ENCODE data around the gene AWAT2. TPM values are rescaled to one million over a fixed set of nuclear protein-coding genes. Genes with fewer than 3 reads are reported as not detected.

Gene AWAT2
- total RNA-seq, 1 donor from 2014 or later, result not detected

- no peak overlapping the region for H3K4me3 ChIP-seq (ENCODE audit: low read depth, low read length)
- DNase-seq (ENCODE audit: low read depth), result no peak
- TF ChIP-seq CTCF (conservative IDR thresholded peaks at IDR 0.05; ENCODE audit: low read depth, low read length), result no peak
Measured at GRCh38 chrX:70054391-70054790, 4.7 kb upstream of the AWAT2 start.

GRCh38 chrX:70052895-70053615, 3.3 kb upstream of the AWAT2 start:
- no peak for DNase-seq (ENCODE audit: low read depth)
- no peak overlapping the region for H3K4me3 ChIP-seq (ENCODE audit: low read depth, low read length)
- no peak for TF ChIP-seq CTCF (conservative IDR thresholded peaks at IDR 0.05; ENCODE audit: low read depth, low read length)

GRCh38 chrX:70049406-70049805, 332 bp downstream of the AWAT2 start:
- no peak for DNase-seq (ENCODE audit: low read depth)
- no peak overlapping the region for H3K4me3 ChIP-seq (ENCODE audit: low read depth, low read length)
- TF ChIP-seq CTCF (conservative IDR thresholded peaks at IDR 0.05; ENCODE audit: low read depth, low read length), result no peak

GRCh38 chrX:70046978-70047377, 2.8 kb downstream of the AWAT2 start:
- DNase-seq (ENCODE audit: low read depth), result no peak

GRCh38 chrX:70044541-70045245, 5.0 kb downstream of the AWAT2 start:
- H3K4me3 ChIP-seq (ENCODE audit: low read depth, low read length), result no peak overlapping the region
- no peak for TF ChIP-seq CTCF (conservative IDR thresholded peaks at IDR 0.05; ENCODE audit: low read depth, low read length)
- no peak for DNase-seq (ENCODE audit: low read depth)

More at GRCh38 chrX:70046978-70047377, 2.8 kb downstream of the AWAT2 start:
- H3K4me3 ChIP-seq (ENCODE audit: low read depth, low read length), result no peak overlapping the region
- TF ChIP-seq CTCF (conservative IDR thresholded peaks at IDR 0.05; ENCODE audit: low read depth, low read length), result no peak

- no peak for TF ChIP-seq CTCF (conservative IDR thresholded peaks at IDR 0.05; ENCODE audit: low read depth, low read length)
- H3K4me3 ChIP-seq (ENCODE audit: low read depth, low read length), result no peak overlapping the region
- DNase-seq (ENCODE audit: low read depth), result no peak
Measured at GRCh38 chrX:70043685-70044084, 6.1 kb downstream of the AWAT2 start.
